Measurements from ENCODE around the gene ITGB7. TPM values are rescaled to one million over a fixed set of nuclear protein-coding genes. Genes with fewer than 3 reads are reported as not detected.

ITGB7 gene
- total and polyA plus RNA-seq, 9 of the 15 experiments (the other 6 are each of a cell fraction or from before 2014, with no cell fraction given), result 0.06 to 2.0 (median 0.67) TPM

DNA sequence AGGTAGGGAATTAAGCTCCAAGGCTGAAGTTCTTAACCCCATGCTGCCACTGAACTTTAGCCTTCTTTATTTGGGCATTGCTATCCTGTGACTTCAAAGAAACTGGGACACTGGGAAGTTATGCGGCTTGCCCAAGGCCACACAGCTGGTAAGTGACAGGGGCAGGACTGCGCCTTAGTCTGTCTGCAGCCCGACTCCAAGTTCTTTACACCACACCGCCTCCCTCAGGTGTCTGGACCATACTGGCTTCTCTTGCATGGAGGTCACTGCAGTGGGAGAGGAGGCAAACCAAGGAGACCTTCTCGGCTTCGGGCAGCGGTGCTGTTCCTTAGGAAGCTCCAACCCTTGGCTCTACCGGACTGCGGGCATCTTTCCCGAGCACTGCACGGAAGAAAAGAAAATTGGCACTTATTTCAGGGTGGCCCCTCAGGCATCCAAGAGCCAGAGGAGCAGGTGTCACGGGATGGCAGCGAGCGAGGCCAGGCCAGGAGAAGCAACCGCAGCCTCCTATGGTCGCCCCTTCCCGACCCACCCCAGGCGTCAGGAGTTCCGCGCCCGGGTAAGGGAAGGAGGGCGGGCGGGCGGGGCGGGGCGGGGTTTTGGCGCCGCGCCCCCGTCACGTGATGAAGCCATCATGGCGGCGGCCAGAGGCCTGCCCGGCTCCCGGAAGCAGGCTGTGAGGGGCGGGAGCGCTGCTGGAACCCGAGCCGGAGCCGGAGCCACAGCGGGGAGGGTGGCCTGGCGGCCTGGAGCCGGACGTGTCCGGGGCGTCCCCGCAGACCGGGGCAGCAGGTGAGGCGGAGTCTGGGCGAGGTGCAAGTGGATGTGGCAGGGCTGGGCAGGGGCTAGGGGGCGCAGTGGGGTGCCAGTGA lies 44.7 kb upstream of the ITGB7 start (continued):
- TF ChIP-seq ZKSCAN3 (CRISPR knock-in tag; IDR thresholded peaks at IDR 0.05) (no peak), MTA3 (IDR thresholded peaks at IDR 0.05; ENCODE audit: borderline replicate concordance) (peak; percentile 40; the same call in 1 of the 2 replicates), ZNF140 (CRISPR knock-in tag; IDR thresholded peaks at IDR 0.05) (no peak), HNRNPK (IDR thresholded peaks at IDR 0.05; ENCODE audit: low read depth, low read length, poor library complexity, severe bottlenecking) (no peak), NCOA1 (IDR thresholded peaks at IDR 0.05; ENCODE audit: low read depth) (0 out of 2 replicates have a peak, but pooled peaks have one; percentile 1), HOXB6 (CRISPR knock-in tag; IDR thresholded peaks at IDR 0.05; ENCODE audit: borderline replicate concordance) (no peak), ZNF583 (CRISPR knock-in tag; IDR thresholded peaks at IDR 0.05) (no peak), ZFP30 (CRISPR knock-in tag; IDR thresholded peaks at IDR 0.05; ENCODE audit: borderline replicate concordance) (no peak), STAT5B (CRISPR knock-in tag; IDR thresholded peaks at IDR 0.05) (no peak), ZNF76 (CRISPR knock-in tag; IDR thresholded peaks at IDR 0.05; ENCODE audit: borderline replicate concordance) (peak; percentile 57; the same call in 1 of the 2 replicates), SMARCC2 (IDR thresholded peaks at IDR 0.05; ENCODE audit: low read depth) (no peak)
- TF ChIP-seq, protein P1, sequence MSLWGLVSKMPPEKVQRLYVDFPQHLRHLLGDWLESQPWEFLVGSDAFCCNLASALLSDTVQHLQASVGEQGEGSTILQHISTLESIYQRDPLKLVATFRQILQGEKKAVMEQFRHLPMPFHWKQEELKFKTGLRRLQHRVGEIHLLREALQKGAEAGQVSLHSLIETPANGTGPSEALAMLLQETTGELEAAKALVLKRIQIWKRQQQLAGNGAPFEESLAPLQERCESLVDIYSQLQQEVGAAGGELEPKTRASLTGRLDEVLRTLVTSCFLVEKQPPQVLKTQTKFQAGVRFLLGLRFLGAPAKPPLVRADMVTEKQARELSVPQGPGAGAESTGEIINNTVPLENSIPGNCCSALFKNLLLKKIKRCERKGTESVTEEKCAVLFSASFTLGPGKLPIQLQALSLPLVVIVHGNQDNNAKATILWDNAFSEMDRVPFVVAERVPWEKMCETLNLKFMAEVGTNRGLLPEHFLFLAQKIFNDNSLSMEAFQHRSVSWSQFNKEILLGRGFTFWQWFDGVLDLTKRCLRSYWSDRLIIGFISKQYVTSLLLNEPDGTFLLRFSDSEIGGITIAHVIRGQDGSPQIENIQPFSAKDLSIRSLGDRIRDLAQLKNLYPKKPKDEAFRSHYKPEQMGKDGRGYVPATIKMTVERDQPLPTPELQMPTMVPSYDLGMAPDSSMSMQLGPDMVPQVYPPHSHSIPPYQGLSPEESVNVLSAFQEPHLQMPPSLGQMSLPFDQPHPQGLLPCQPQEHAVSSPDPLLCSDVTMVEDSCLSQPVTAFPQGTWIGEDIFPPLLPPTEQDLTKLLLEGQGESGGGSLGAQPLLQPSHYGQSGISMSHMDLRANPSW (CRISPR knock-in tag; IDR thresholded peaks at IDR 0.05), result no peak
- TF ChIP-seq, protein P2, sequence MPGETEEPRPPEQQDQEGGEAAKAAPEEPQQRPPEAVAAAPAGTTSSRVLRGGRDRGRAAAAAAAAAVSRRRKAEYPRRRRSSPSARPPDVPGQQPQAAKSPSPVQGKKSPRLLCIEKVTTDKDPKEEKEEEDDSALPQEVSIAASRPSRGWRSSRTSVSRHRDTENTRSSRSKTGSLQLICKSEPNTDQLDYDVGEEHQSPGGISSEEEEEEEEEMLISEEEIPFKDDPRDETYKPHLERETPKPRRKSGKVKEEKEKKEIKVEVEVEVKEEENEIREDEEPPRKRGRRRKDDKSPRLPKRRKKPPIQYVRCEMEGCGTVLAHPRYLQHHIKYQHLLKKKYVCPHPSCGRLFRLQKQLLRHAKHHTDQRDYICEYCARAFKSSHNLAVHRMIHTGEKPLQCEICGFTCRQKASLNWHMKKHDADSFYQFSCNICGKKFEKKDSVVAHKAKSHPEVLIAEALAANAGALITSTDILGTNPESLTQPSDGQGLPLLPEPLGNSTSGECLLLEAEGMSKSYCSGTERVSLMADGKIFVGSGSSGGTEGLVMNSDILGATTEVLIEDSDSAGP (CRISPR knock-in tag; IDR thresholded peaks at IDR 0.05), result no peak
- TF ChIP-seq, protein P3, sequence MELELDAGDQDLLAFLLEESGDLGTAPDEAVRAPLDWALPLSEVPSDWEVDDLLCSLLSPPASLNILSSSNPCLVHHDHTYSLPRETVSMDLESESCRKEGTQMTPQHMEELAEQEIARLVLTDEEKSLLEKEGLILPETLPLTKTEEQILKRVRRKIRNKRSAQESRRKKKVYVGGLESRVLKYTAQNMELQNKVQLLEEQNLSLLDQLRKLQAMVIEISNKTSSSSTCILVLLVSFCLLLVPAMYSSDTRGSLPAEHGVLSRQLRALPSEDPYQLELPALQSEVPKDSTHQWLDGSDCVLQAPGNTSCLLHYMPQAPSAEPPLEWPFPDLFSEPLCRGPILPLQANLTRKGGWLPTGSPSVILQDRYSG (tag; conservative IDR thresholded peaks at IDR 0.05; ENCODE audit: low read depth), result no peak
- TF ChIP-seq, protein P4, sequence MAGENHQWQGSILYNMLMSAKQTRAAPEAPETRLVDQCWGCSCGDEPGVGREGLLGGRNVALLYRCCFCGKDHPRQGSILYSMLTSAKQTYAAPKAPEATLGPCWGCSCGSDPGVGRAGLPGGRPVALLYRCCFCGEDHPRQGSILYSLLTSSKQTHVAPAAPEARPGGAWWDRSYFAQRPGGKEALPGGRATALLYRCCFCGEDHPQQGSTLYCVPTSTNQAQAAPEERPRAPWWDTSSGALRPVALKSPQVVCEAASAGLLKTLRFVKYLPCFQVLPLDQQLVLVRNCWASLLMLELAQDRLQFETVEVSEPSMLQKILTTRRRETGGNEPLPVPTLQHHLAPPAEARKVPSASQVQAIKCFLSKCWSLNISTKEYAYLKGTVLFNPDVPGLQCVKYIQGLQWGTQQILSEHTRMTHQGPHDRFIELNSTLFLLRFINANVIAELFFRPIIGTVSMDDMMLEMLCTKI (IDR thresholded peaks at IDR 0.05; ENCODE audit: partially characterized antibody), result no peak
- TF ChIP-seq, protein P5, sequence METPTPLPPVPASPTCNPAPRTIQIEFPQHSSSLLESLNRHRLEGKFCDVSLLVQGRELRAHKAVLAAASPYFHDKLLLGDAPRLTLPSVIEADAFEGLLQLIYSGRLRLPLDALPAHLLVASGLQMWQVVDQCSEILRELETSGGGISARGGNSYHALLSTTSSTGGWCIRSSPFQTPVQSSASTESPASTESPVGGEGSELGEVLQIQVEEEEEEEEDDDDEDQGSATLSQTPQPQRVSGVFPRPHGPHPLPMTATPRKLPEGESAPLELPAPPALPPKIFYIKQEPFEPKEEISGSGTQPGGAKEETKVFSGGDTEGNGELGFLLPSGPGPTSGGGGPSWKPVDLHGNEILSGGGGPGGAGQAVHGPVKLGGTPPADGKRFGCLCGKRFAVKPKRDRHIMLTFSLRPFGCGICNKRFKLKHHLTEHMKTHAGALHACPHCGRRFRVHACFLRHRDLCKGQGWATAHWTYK (CRISPR knock-in tag; IDR thresholded peaks at IDR 0.05), result no peak
- TF ChIP-seq, protein P6, sequence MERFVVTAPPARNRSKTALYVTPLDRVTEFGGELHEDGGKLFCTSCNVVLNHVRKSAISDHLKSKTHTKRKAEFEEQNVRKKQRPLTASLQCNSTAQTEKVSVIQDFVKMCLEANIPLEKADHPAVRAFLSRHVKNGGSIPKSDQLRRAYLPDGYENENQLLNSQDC (CRISPR knock-in tag; IDR thresholded peaks at IDR 0.05), result no peak
